Ovary (tissue), 3 donors: ENCODE results near the gene P2RY6.

Experiments
- EP300 ChIP-seq: sonication (generic); formaldehyde crosslinking; IDR thresholded peaks from one replicate; pipeline ENCODE4 v1.6.1; 2017; ENCODE audit warnings: antibody characterized with exemption
- POLR2A ChIP-seq: fragments of 450-650 bp; IDR thresholded peaks from one replicate; pipeline ENCODE4 v1.6.1; 2017; ENCODE audit warnings: antibody characterized with exemption, mild to moderate bottlenecking, moderate library complexity
- TF ChIP-seq, protein P1 (sequence below), 3 donors: fragments of 450-650 bp in 2 of 3; fragments of 200-600 bp in 1 of 3; IDR thresholded peaks; one replicate each; pipeline versions ENCODE4 v1.5.1 to v1.8.0; 2016 to 2022; ENCODE audit warnings: antibody characterized with exemption in 3 of 3, mild to moderate bottlenecking in 1 of 3
- donor health status: DM: no; HTN: no; CAD: no.

DNA sequence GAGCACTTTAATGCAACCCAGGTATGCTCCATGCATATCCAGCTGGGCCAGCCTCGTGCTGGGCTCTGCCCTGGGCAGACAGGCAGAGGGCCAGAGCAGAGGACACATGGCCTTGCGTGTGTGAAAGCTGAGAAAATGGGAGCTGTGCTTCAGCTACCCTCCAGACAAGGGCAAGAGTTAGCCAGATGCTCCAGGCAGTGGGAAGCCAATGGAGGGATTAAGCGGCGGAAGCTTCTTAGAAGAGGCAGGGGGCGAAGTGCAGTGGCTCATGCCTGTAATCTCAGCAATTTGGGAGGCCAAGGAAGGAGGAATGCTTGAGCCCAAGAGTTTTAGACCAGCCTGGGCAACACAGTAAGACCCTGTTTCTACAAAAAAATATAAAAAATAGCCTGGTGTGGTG is 26.1 kb downstream of the P2RY6 start:
- TF ChIP-seq, protein P1, sequence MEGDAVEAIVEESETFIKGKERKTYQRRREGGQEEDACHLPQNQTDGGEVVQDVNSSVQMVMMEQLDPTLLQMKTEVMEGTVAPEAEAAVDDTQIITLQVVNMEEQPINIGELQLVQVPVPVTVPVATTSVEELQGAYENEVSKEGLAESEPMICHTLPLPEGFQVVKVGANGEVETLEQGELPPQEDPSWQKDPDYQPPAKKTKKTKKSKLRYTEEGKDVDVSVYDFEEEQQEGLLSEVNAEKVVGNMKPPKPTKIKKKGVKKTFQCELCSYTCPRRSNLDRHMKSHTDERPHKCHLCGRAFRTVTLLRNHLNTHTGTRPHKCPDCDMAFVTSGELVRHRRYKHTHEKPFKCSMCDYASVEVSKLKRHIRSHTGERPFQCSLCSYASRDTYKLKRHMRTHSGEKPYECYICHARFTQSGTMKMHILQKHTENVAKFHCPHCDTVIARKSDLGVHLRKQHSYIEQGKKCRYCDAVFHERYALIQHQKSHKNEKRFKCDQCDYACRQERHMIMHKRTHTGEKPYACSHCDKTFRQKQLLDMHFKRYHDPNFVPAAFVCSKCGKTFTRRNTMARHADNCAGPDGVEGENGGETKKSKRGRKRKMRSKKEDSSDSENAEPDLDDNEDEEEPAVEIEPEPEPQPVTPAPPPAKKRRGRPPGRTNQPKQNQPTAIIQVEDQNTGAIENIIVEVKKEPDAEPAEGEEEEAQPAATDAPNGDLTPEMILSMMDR (IDR thresholded peaks at IDR 0.05), result no peak
- TF ChIP-seq EP300 (no peak), POLR2A (no peak)
